SK-N-SH (cell line): ENCODE data around the gene PCDHB11. TPM values are rescaled to one million over a fixed set of nuclear protein-coding genes. Genes with fewer than 3 reads are reported as not detected.
"Not testable (repeated sequence)": the region's sequence is repeated elsewhere in the genome, so short reads cannot be mapped to it uniquely, and the experiment has no call there.

Experiments used
- CTCF ChIA-PET: fragments of 300-600, 350-600 bp; formaldehyde crosslinking; extraction: SDS; loops from one replicate; lab custom pipeline; 2021; lab: Yijun Ruan, JAX
- POLR2A ChIA-PET: fragments of 350-600 bp; sonication (Branson Sonifier 250); formaldehyde crosslinking; extraction: SDS; loops from one replicate; lab custom pipeline; 2020; ENCODE audit warnings: antibody characterized with exemption, inconsistent platforms; lab: Yijun Ruan, JAX
- DNase-seq: peaks from one replicate; pipeline ENCODE4 v3.0.0; 2012
- H2AFZ ChIP-seq: fragments of 200-600 bp; sonication (generic); 2 replicates; pipeline ENCODE4 v1.8.1; 2016; ENCODE audit warnings: antibody characterized with exemption, mild to moderate bottlenecking, low read depth
- H3F3A ChIP-seq: fragments of 200-600 bp; sonication (generic); replicated peaks from 2 replicates; pipeline ENCODE3; 2016; ENCODE audit warnings: antibody characterized with exemption, mild to moderate bottlenecking; ENCODE audit not compliant: insufficient read depth
- H3K27ac ChIP-seq, 2 experiments: fragments of 200-500 bp in 1 of 2; fragments of 200-600 bp in 1 of 2; sonication (Bioruptor generic) in 1 of 2; sonication (generic), shearing (Covaris generic) in 1 of 2; 2 replicates each; pipeline versions ENCODE4 v1.5.1 to v1.6.1; 2014 to 2016; ENCODE audit warnings: low read depth in 2 of 2, inconsistent platforms in 1 of 2, low read length in 1 of 2, mild to moderate bottlenecking in 1 of 2, mixed read lengths in 1 of 2
- H3K27me3 ChIP-seq: fragments of 200-600 bp; sonication (generic), shearing (Covaris generic); 2 replicates; pipeline ENCODE4 v1.6.1; 2016; ENCODE audit warnings: mixed run types; ENCODE audit not compliant: insufficient read depth
- H3K36me3 ChIP-seq, 2 experiments: fragments of 200-500 bp in 1 of 2; fragments of 200-600 bp in 1 of 2; sonication (Bioruptor generic) in 1 of 2; sonication (generic) in 1 of 2; replicated peaks in 1 of 2; 2 replicates each; pipeline versions ENCODE3 to v1.5.1; 2014 to 2016; ENCODE audit warnings: low read length in 1 of 2, mild to moderate bottlenecking in 1 of 2; ENCODE audit not compliant: insufficient read depth in 2 of 2, control insufficient read depth in 1 of 2
- H3K4me1 ChIP-seq, 2 experiments: fragments of 200-500 bp in 1 of 2; fragments of 200-600 bp in 1 of 2; sonication (Bioruptor generic) in 1 of 2; sonication (generic), shearing (Covaris generic) in 1 of 2; 2 replicates each; pipeline versions ENCODE4 v1.5.1 to v1.6.1; 2014 to 2016; ENCODE audit warnings: low read depth in 1 of 2, low read length in 1 of 2, mixed run types in 1 of 2; ENCODE audit not compliant: insufficient read depth in 2 of 2, control insufficient read depth in 1 of 2
- H3K4me2 ChIP-seq: fragments of 200-600 bp; sonication (generic), shearing (Covaris generic); 2 replicates; pipeline ENCODE4 v1.6.1; 2017; ENCODE audit warnings: mixed run types
- H3K4me3 ChIP-seq, 2 experiments: fragments of 200-500 bp in 1 of 2; fragments of 200-600 bp in 1 of 2; sonication (Bioruptor generic) in 1 of 2; sonication (generic), shearing (Covaris generic) in 1 of 2; 2 replicates each; pipeline versions ENCODE4 v1.5.1 to v1.8.1; 2014 to 2016; ENCODE audit warnings: low read depth in 2 of 2, inconsistent platforms in 1 of 2, low read length in 1 of 2, mild to moderate bottlenecking in 1 of 2, mixed read lengths in 1 of 2, moderate library complexity in 1 of 2
- H3K79me2 ChIP-seq: fragments of 200-600 bp; sonication (generic); 2 replicates; pipeline ENCODE4 v1.8.1; 2017; ENCODE audit warnings: mild to moderate bottlenecking; ENCODE audit not compliant: insufficient read depth
- H3K9ac ChIP-seq: fragments of 200-600 bp; sonication (generic); 2 replicates; pipeline ENCODE4 v1.6.1; 2017; ENCODE audit warnings: mixed run types
- H3K9me2 ChIP-seq: fragments of 200-600 bp; sonication (generic); 2 replicates; pipeline ENCODE4 v1.6.1; 2017; ENCODE audit warnings: mixed run types
- H3K9me3 ChIP-seq: fragments of 200-600 bp; sonication (generic); 2 replicates; pipeline ENCODE4 v1.6.1; 2017; ENCODE audit warnings: mixed run types, mild to moderate bottlenecking, moderate library complexity
- H4K20me1 ChIP-seq: fragments of 200-600 bp; sonication (generic); 2 replicates; pipeline ENCODE4 v1.6.1; 2017; ENCODE audit warnings: mild to moderate bottlenecking, mixed run types; ENCODE audit not compliant: insufficient read depth
- CTCF ChIP-seq: fragments of 200-600 bp; sonication (generic); IDR thresholded peaks from 2 replicates; pipeline ENCODE4 v1.6.1; 2017; ENCODE audit warnings: antibody characterized with exemption, mild to moderate bottlenecking, moderate library complexity
- IRF3 ChIP-seq: fragments of 150-350 bp; IDR thresholded peaks from 2 replicates; pipeline ENCODE4 v1.6.1; 2016; ENCODE audit warnings: mild to moderate bottlenecking, low read depth, low read length
- RAD21 ChIP-seq: IDR thresholded peaks from 2 replicates; pipeline ENCODE4 v1.6.1; 2012; ENCODE audit warnings: mild to moderate bottlenecking, low read length
- REST ChIP-seq: IDR thresholded peaks from 2 replicates; pipeline ENCODE4 v1.6.1; 2012; ENCODE audit warnings: mild to moderate bottlenecking, low read depth, low read length, moderate library complexity
- YY1 ChIP-seq: IDR thresholded peaks from 2 replicates; pipeline ENCODE4 v1.4.0; 2012; ENCODE audit warnings: low read depth, mild to moderate bottlenecking
- WGBS: methylation state at CpG from one replicate; pipeline ENCODE4 v1.1.6; 2017; ENCODE audit warnings: low lambda C conversion rate; 5-methylcytosine and 5-hydroxymethylcytosine counted together
- polyA plus RNA-seq, 3 experiments: library from polyadenylated mRNA; depleted of rRNA; stranded (reverse); fragments of >200 nt; gene quantifications; 2 replicates each; pipeline ENCODE4 v1.2.3, GENCODE V29; 2012

PCDHB11 gene
- polyA plus RNA-seq, 1 of the 3 experiments (the other 2 are of a cell fraction) = 0.61 TPM

GRCh38 chr5:141241496-141241895 lies 42.1 kb downstream of the PCDHB11 start (continued):
- TF ChIP-seq REST = no peak
- no peak for TF ChIP-seq CTCF
- TF ChIP-seq YY1 = no peak

GRCh38 chr5:141245250-141245717 lies 45.9 kb downstream of the PCDHB11 start, which contains the start of gene PCDHB15:
Gene PCDHB15 (plus strand): TSS chr5:141245395. CDS start chr5:141245579, 184 bp downstream.
- Histone ChIP-seq H4K20me1 (no peaks in the 10 kb centered on the region), H3K79me2 (no peaks in the 10 kb centered on the region), H3K4me1 (no peaks in the 10 kb centered on the region), H3K27me3 (no peaks in the 10 kb centered on the region), H2AFZ (no peak within 1 kb of the TSS), H3K9me2 (no peaks in the 10 kb centered on the region), H3K4me3 (peak within 1 kb of the TSS; percentile 19 to 24; a peak in 2 of 4 replicates), H3K9ac (no peak within 1 kb of the TSS), H3K27ac (no peak within 1 kb of the TSS), H3K9me3 (peaks cover 5% of the 10 kb centered on the region), H3K4me2 (no peak within 1 kb of the TSS), H3F3A (no peaks in the 10 kb centered on the region), H3K36me3 (peaks cover 0 to 3% of the 10 kb centered on the region in 2 experiments)
- 33% methylated on average over 15 of the region's 16 CpGs for WGBS
- POLR2A ChIA-PET = no interaction called here
- CTCF ChIA-PET = interaction anchor here (0.7 to 2.4 kb wide), 10 partner anchors 9 to 329 kb away, joined by 3 to 12 read pairs (median 4); partner anchors contain the start of genes PCDHB16, PCDHB4 and PCDHGB3
- peak; percentile 19; the same call in 1 of the 2 replicates for TF ChIP-seq CTCF
- TF ChIP-seq RAD21 = peak; percentile 51
- no peak for TF ChIP-seq IRF3
- DNase-seq = peak; percentile 30

- DNase-seq, H2AFZ ChIP-seq, H3K4me3 ChIP-seq, H3K27ac ChIP-seq, POLR2A ChIA-PET, H4K20me1 ChIP-seq, H3K27me3 ChIP-seq, H3K79me2 ChIP-seq, H3K9me2 ChIP-seq, CTCF ChIA-PET, H3K4me1 ChIP-seq, H3F3A ChIP-seq, H3K4me2 ChIP-seq, H3K9ac ChIP-seq, H3K36me3 ChIP-seq: not testable (repeated sequence)
- WGBS = 85% methylated on average over 8 of the region's 42 CpGs
- peaks cover 15% of the 10 kb centered on the region for H3K9me3 ChIP-seq
These were observed 47.5 kb downstream of the PCDHB11 start for GRCh38 chr5:141246971-141247370.

- H2AFZ ChIP-seq, H3K27ac ChIP-seq, CTCF ChIA-PET: not testable (repeated sequence)
These were observed 48.0 kb downstream of the PCDHB11 start for GRCh38 chr5:141247434-141247833.

More at GRCh38 chr5:141247434-141247833, 48.0 kb downstream of the PCDHB11 start:
- H3K9me2 ChIP-seq, H3F3A ChIP-seq, H3K4me3 ChIP-seq, POLR2A ChIA-PET, H4K20me1 ChIP-seq, H3K36me3 ChIP-seq, H3K4me2 ChIP-seq, H3K9ac ChIP-seq, DNase-seq, H3K79me2 ChIP-seq, H3K4me1 ChIP-seq, H3K27me3 ChIP-seq: not testable (repeated sequence)
- 84% methylated on average over 13 of the region's 34 CpGs for WGBS
- peaks cover 17% of the 10 kb centered on the region for H3K9me3 ChIP-seq
